HCT116 (cell line): ENCODE results near the gene GMPPA. TPM values are rescaled to one million over a fixed set of nuclear protein-coding genes. Genes with fewer than 3 reads are reported as not detected.
A peak's percentile ranks its signal among the peaks of the same experiment; 100 is the strongest.

ENCODE experiments used
- ATAC-seq: fragments of 200-7000 bp; cut with Tn5 transposase; 2 replicates; pipeline ENCODE4 v1.9.1; 2020; ENCODE audit warnings: mild to moderate bottlenecking, moderate library complexity
- BruUV-seq: library from RNA; stranded (reverse); fragments of 400-500 nt; replicated peaks from 2 replicates; lab custom pipeline; 2021; lab: Mats Ljungman, UMichigan
- CTCF ChIA-PET: fragments of 300-600 bp; sonication (Branson Sonifier 250); formaldehyde crosslinking; loops from one replicate; lab custom pipeline; 2021; ENCODE audit warnings: antibody characterized with exemption; lab: Charles Lee
- POLR2A ChIA-PET: fragments of 300-600, 350-600 bp; sonication (Branson Sonifier 250); formaldehyde crosslinking; loops from one replicate; lab custom pipeline; 2021; ENCODE audit warnings: antibody characterized with exemption; lab: Charles Lee
- RAD21 ChIA-PET, 2 experiments: fragments of 300-600 bp; sonication (Branson Sonifier 250); formaldehyde crosslinking; loops; one replicate each; lab custom pipeline; 2023; ENCODE audit warnings: low total read pairs in 2 of 2; ENCODE audit not compliant: uncharacterized antibody in 2 of 2, unreplicated experiment in 2 of 2, low non-redundant PET in 1 of 2; lab: Charles Lee
- DNase-seq: peaks from one replicate; pipeline ENCODE4 v3.0.0-alpha.2; 2010; ENCODE audit warnings: low read depth, low spot score
- H2AFZ ChIP-seq: fragments of 200-600 bp; shearing (Covaris generic), sonication (generic); 2 replicates; pipeline ENCODE4 v1.6.1; 2017; ENCODE audit warnings: low read depth, mixed run types, mixed read lengths, antibody characterized with exemption, low read length; ENCODE audit not compliant: poor library complexity, severe bottlenecking
- H3K27ac ChIP-seq: 2 replicates; pipeline ENCODE4 v1.5.1; 2012; ENCODE audit warnings: low read depth, low read length
- H3K27me3 ChIP-seq: fragments of 200-600 bp; sonication (generic); 2 replicates; pipeline ENCODE4 v1.6.1; 2016; ENCODE audit warnings: mixed run types, low read length, mixed read lengths; ENCODE audit not compliant: insufficient read depth
- H3K36me3 ChIP-seq, 2 experiments: fragments of 200-500 bp in 1 of 2; fragments of 200-600 bp in 1 of 2; sonication (Bioruptor generic) in 1 of 2; sonication (generic) in 1 of 2; 2 replicates each; pipeline versions ENCODE4 v1.5.1 to v1.6.1; 2014 to 2016; ENCODE audit warnings: low read length in 2 of 2, inconsistent platforms in 1 of 2, mixed read lengths in 1 of 2, mixed run types in 1 of 2; ENCODE audit not compliant: insufficient read depth in 2 of 2, control insufficient read depth in 1 of 2
- H3K4me1 ChIP-seq, 2 experiments: fragments of 200-600 bp in 1 of 2; sonication (generic) in 1 of 2; 2 replicates each; pipeline versions ENCODE4 v1.5.1 to v1.6.1; 2012 to 2017; ENCODE audit warnings: low read length in 2 of 2, inconsistent platforms in 1 of 2, mild to moderate bottlenecking in 1 of 2, mixed read lengths in 1 of 2, mixed run types in 1 of 2, moderate library complexity in 1 of 2; ENCODE audit not compliant: insufficient read depth in 2 of 2, control insufficient read depth in 1 of 2
- H3K4me2 ChIP-seq: fragments of 200-600 bp; sonication (generic); 2 replicates; pipeline ENCODE4 v1.6.1; 2017; ENCODE audit warnings: mixed run types, low read length, mixed read lengths
- H3K4me3 ChIP-seq, 2 experiments: fragments of 200-600 bp in 1 of 2; sonication (generic) in 1 of 2; replicated peaks in 1 of 2; 2 replicates each; pipeline ENCODE4 v1.5.1; 2011 to 2016; ENCODE audit warnings: low read length in 2 of 2, control low read depth in 1 of 2, low read depth in 1 of 2, mild to moderate bottlenecking in 1 of 2, mixed read lengths in 1 of 2, mixed run types in 1 of 2
- H3K79me2 ChIP-seq: fragments of 200-600 bp; sonication (generic); 2 replicates; pipeline ENCODE4 v1.6.1; 2017; ENCODE audit warnings: mild to moderate bottlenecking, mixed run types, low read length, moderate library complexity, mixed read lengths; ENCODE audit not compliant: insufficient read depth
- H3K9ac ChIP-seq: fragments of 200-600 bp; sonication (generic); 2 replicates; pipeline ENCODE4 v1.6.1; 2016; ENCODE audit warnings: low read length, mixed read lengths
- H3K9me2 ChIP-seq: fragments of 200-600 bp; sonication (generic), shearing (Covaris generic); 2 replicates; pipeline ENCODE4 v1.6.1; 2017; ENCODE audit warnings: mixed run types, mild to moderate bottlenecking, moderate library complexity; ENCODE audit not compliant: insufficient read depth
- H3K9me3 ChIP-seq, 2 experiments: fragments of 200-500 bp in 1 of 2; fragments of 200-600 bp in 1 of 2; sonication (Bioruptor generic) in 1 of 2; sonication (generic) in 1 of 2; 2 replicates each; pipeline ENCODE4 v1.6.1; 2014 to 2017; ENCODE audit warnings: low read length in 2 of 2, mixed read lengths in 2 of 2, inconsistent platforms in 1 of 2, low read depth in 1 of 2, mild to moderate bottlenecking in 1 of 2, mixed run types in 1 of 2, moderate library complexity in 1 of 2; ENCODE audit not compliant: control insufficient read depth in 1 of 2, insufficient read depth in 1 of 2
- H4K20me1 ChIP-seq: fragments of 200-600 bp; sonication (generic), shearing (Covaris generic); 2 replicates; pipeline ENCODE4 v1.6.1; 2017; ENCODE audit warnings: mixed run types, mild to moderate bottlenecking, moderate library complexity; ENCODE audit not compliant: insufficient read depth
- ATF3 ChIP-seq: IDR thresholded peaks from 2 replicates; pipeline ENCODE4 v1.6.1; 2012
- CTCF ChIP-seq, 3 experiments: fragments of 200-600 bp in 1 of 3; sonication (generic) in 1 of 3; IDR thresholded peaks in 2 of 3; conservative IDR thresholded peaks in 1 of 3; 2 replicates each; pipeline ENCODE4 v1.5.1; 2012 to 2017; ENCODE audit warnings: low read depth in 2 of 3, low read length in 2 of 3, antibody characterized with exemption in 1 of 3, borderline replicate concordance in 1 of 3, control low read depth in 1 of 3, mild to moderate bottlenecking in 1 of 3, mixed read lengths in 1 of 3, mixed run types in 1 of 3, moderate library complexity in 1 of 3; ENCODE audit not compliant: insufficient read depth in 1 of 3
- EGR1 ChIP-seq: IDR thresholded peaks from 2 replicates; pipeline ENCODE4 v1.6.1; 2012; ENCODE audit warnings: low read depth
- ELF1 ChIP-seq: IDR thresholded peaks from 2 replicates; pipeline ENCODE4 v1.6.1; 2012; ENCODE audit warnings: low read depth, borderline replicate concordance
- EZH2 ChIP-seq: fragments of 200-600 bp; sonication (generic); IDR thresholded peaks from 2 replicates; pipeline ENCODE4 v1.6.1; 2017; ENCODE audit warnings: antibody characterized with exemption, mixed run types
- FOSL1 ChIP-seq: IDR thresholded peaks from 2 replicates; pipeline ENCODE4 v1.6.1; 2012; ENCODE audit warnings: low read depth
- MAX ChIP-seq: IDR thresholded peaks from 2 replicates; pipeline ENCODE4 v1.6.1; 2012
- POLR2A ChIP-seq: IDR thresholded peaks from 2 replicates; pipeline ENCODE4 v1.7.0; 2011; ENCODE audit warnings: borderline replicate concordance; ENCODE audit not compliant: insufficient read depth, insufficient read length; ENCODE audit errors: extremely low read depth
- POLR2AphosphoS5 ChIP-seq: IDR thresholded peaks from 2 replicates; pipeline ENCODE4 v1.6.1; 2011; ENCODE audit warnings: mild to moderate bottlenecking, low read depth, low read length, moderate library complexity
- RAD21 ChIP-seq: IDR thresholded peaks from 2 replicates; pipeline ENCODE4 v1.6.1; 2012; ENCODE audit warnings: low read depth, mild to moderate bottlenecking
- REST ChIP-seq: IDR thresholded peaks from 2 replicates; pipeline ENCODE4 v1.6.1; 2012; ENCODE audit warnings: low read depth
- YY1 ChIP-seq: IDR thresholded peaks from 2 replicates; pipeline ENCODE4 v1.6.1; 2011; ENCODE audit warnings: low read length, low read depth, moderate library complexity, mild to moderate bottlenecking; ENCODE audit not compliant: insufficient replicate concordance; ENCODE audit errors: extremely low read depth
- ZBTB33 ChIP-seq: IDR thresholded peaks from 2 replicates; pipeline ENCODE4 v1.6.1; 2011; ENCODE audit warnings: mild to moderate bottlenecking, low read length, moderate library complexity; ENCODE audit not compliant: insufficient replicate concordance; ENCODE audit errors: extremely low read depth
- ZFX ChIP-seq: fragments of 450-650 bp; IDR thresholded peaks from 2 replicates; pipeline ENCODE4 v1.6.1; 2017
- ZNF274 ChIP-seq: fragments of 200-500 bp; sonication (Bioruptor generic); IDR thresholded peaks from 2 replicates; pipeline ENCODE4 v1.6.1; 2014; ENCODE audit warnings: mild to moderate bottlenecking, low read depth, low read length, inconsistent platforms
- intact Hi-C: fragments of 100-400 bp; cut with micrococcal nuclease; formaldehyde crosslinking; loops from 2 replicates; pipeline ENCODE4 v1.10.0; 2022
- total RNA-seq: library from RNA; stranded (reverse); gene quantifications from one replicate; pipeline ENCODE4 v1.2.1, GENCODE V29; 2021; ENCODE audit not compliant: unreplicated experiment

Gene GMPPA
- total RNA-seq, 1 experiment from 2014 or later: 71.8 TPM

GRCh38 chr2:219530048-219530963 lies 31.6 kb downstream of the GMPPA start:
- no peaks in the 10 kb centered on the region for H3K27me3 ChIP-seq
- ATAC-seq (peak; percentile 95), DNase-seq (peak; percentile 71)
- H3K4me2 ChIP-seq: peak overlapping the region; percentile 71
- no peaks in the 10 kb centered on the region for H3K79me2 ChIP-seq
- no peaks in the 10 kb centered on the region for H3K9me2 ChIP-seq
- H3K9me3 ChIP-seq: no peaks in the 10 kb centered on the region
- CTCF ChIA-PET: interaction anchor here (0.6 to 7.7 kb wide), 36 partner anchors 9 to 678 kb away, joined by 3 to 109 read pairs (median 5); partner anchors contain the start of genes CHPF, DNPEP, GMPPA and TMEM198
- intact Hi-C loops: loop anchor here (1.0 to 10.0 kb wide), 5 partner anchors 35 to 356 kb away; partner anchors contain the start of genes CNPPD1, RETREG2 and SLC23A3
- POLR2A ChIA-PET: interaction anchor here (0.7 to 2.0 kb wide), 5 partner anchors 9 to 141 kb away, joined by 3 to 9 read pairs (median 4); partner anchors contain the start of gene GMPPA
- RAD21 ChIA-PET: interaction anchor here (0.6 to 2.9 kb wide), 22 partner anchors 10 to 253 kb away, joined by 3 to 20 read pairs (median 4); partner anchors contain the start of genes DNPEP (in 1 of the 2) and GMPPA (in 1 of the 2)
- no peak overlapping the region for H3K4me3 ChIP-seq
- no peak for TF ChIP-seq ZNF274
- TF ChIP-seq RAD21: no peak
- TF ChIP-seq FOSL1: no peak
- no peak for TF ChIP-seq YY1
- no peak for TF ChIP-seq POLR2A
- no peak for TF ChIP-seq MAX
- 0 out of 2 replicates have a peak, but pooled peaks have one; percentile 15 for TF ChIP-seq POLR2AphosphoS5
- no peak for TF ChIP-seq EGR1
- no peak for TF ChIP-seq ZFX
- no peak for TF ChIP-seq ELF1
- TF ChIP-seq ATF3: no peak
- TF ChIP-seq EZH2: no peak
- TF ChIP-seq REST: no peak
- TF ChIP-seq ZBTB33: no peak
- peak in 2 of 3 experiments; percentile 95 to 97; a peak in 4 of 6 replicates for TF ChIP-seq CTCF (IDR thresholded peaks at IDR 0.05 in 2 of 3, conservative IDR thresholded peaks at IDR 0.05 in 1 of 3; ENCODE audit: borderline replicate concordance in 1 of 3, insufficient read depth in 1 of 3, low read depth in 2 of 3, low read length in 2 of 3)
- peak overlapping the region; percentile 47; the same call in 1 of the 2 replicates for H3K9ac ChIP-seq
- H2AFZ ChIP-seq: no peak overlapping the region
- no peaks in the 10 kb centered on the region for H3K36me3 ChIP-seq
- H4K20me1 ChIP-seq: no peaks in the 10 kb centered on the region
- no TSS peak for BruUV-seq
- H3K27ac ChIP-seq: no peak overlapping the region
- H3K4me1 ChIP-seq: peaks cover 13 to 38% of the 10 kb centered on the region in 2 experiments; a peak in 3 of 4 replicates
